Right ventricle myocardium superior (tissue), 1 donor: ENCODE measurements around the gene WDR75. TPM values are rescaled to one million over a fixed set of nuclear protein-coding genes. Genes with fewer than 3 reads are reported as not detected.
A peak's percentile ranks its signal among the peaks of the same experiment; 100 is the strongest.
"Not testable (repeated sequence)": the region's sequence is repeated elsewhere in the genome, so short reads cannot be mapped to it uniquely, and the experiment has no call there.

Experiments used
- ATAC-seq: fragments of 200-7000 bp; cut with Tn5 transposase; one replicate; pipeline ENCODE4 v1.9.1; 2020; ENCODE audit warnings: mild to moderate bottlenecking; ENCODE audit not compliant: poor library complexity
- DNase-seq: peaks from one replicate; pipeline ENCODE4 v3.0.0-alpha.2; 2020
- intact Hi-C: fragments of 100-400 bp; cut with DNase I; formaldehyde crosslinking; loops from one replicate; pipeline ENCODE4 v1.11.2; 2022
- total RNA-seq: library from RNA; stranded (reverse); fragmentation: NEBNext Ultra II Directional; extraction: Animal tissue kit (Norgen Biotek cat#: 25700); gene quantifications from one replicate; pipeline ENCODE4 v1.2.1, GENCODE V29; 2021
- donor health status: DM: no; HTN: yes; CAD: no; lungs with severe emphysema.

WDR75 gene
- total RNA-seq, 1 donor from 2014 or later = 15.0 TPM

- intact Hi-C loops, ATAC-seq, DNase-seq: not testable (repeated sequence)
These were observed 5.5 kb upstream of the WDR75 start for GRCh38 chr2:189435803-189436202.

DNA sequence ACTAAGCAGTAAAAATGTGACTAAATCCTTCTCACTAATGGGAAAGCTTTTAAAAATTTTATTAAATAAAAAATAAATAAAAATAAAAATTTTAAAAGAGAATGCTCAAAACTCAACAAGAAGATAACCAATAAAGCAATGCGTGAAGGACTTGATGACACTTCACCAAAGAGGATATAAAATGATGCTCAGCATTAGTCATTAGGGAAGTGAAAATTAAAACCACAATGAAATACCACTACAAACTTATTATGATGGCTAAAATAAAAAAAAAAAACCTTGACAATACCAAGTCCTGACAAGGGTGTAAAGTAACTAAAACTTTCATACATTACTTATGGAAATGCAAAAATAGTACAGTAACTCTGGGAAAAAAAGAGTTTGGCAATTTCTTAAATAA lies 3.3 kb upstream of the WDR75 start:
- intact Hi-C loops = no loop called here
- ATAC-seq (no peak), DNase-seq (no peak)

GRCh38 chr2:189439342-189439741 lies 1.9 kb upstream of the WDR75 start:
- DNase-seq (no peak), ATAC-seq (no peak)
- intact Hi-C loops = no loop called here

DNA sequence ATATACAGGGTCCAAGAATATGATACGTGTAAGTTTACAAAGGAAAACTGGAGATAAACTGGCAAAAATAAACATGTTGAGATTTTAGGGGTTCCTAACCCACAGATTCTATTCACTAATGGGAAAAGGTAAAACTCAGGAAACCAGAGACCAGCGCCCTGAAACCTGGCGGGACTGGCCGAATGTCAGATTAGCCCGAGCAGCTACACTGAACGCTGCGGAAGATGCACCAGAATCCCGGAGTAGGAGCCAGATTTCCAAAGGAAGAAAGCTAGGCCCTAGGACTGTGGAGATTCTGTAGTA lies 679 bp upstream of the WDR75 start:
- ATAC-seq = peak; percentile 67
- intact Hi-C loops = no loop called here
- peak; percentile 46 for DNase-seq

DNA sequence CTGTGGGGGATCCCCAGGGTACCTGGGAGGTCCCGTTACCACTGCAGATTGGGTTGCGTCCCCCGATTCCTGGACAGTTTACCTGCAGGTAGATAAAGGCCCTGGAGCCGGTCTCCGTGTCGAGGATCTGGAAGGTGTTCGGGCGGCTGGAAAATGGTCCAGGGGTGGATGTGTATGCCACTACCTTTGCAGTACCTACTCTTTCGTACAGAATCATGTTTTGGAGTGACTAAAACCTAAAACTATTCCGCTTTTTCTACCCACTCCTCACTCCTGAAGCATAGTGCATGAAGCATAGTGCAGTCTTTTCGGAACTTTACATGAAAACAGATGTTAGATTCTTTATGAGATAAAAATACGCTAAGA lies 418 bp downstream of the WDR75 start:
- intact Hi-C loops = no loop called here
- ATAC-seq = peak; percentile 5

GRCh38 chr2:189442468-189442867 lies 1.2 kb downstream of the WDR75 start:
- intact Hi-C loops = no loop called here
- ATAC-seq = no peak
- DNase-seq = no peak

More for the DNA sequence above, 418 bp downstream of the WDR75 start:
- DNase-seq = no peak

- intact Hi-C loops = no loop called here
- no peak for DNase-seq
- no peak for ATAC-seq
These were observed 3.0 kb downstream of the WDR75 start for GRCh38 chr2:189444322-189444721.

GRCh38 chr2:189446780-189447179 lies 5.5 kb downstream of the WDR75 start:
- no peak for ATAC-seq
- intact Hi-C loops = no loop called here
- DNase-seq = no peak

GRCh38 chr2:189454009-189454408 lies 12.7 kb downstream of the WDR75 start:
- DNase-seq (no peak), ATAC-seq (peak; percentile 69)
- intact Hi-C loops = no loop called here

DNA sequence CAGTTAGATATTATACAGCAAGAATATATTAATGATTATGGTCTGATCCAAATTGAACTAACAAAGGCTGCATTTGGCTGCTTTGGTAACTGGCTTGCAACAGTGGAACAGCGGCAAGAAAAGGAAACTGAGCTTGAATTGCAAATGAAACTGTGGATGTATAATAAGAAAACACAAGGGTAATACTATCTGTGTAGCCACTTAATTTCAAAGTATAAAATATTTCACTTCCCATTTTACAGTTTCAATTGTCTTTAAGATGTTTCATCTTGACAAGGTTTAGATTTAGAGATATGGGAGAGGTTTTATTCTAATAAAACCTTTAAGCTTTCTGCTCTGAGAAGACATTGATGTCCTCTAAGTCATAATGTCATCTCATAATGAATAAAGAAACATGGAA lies 23.8 kb downstream of the WDR75 start:
- intact Hi-C loops = loop anchor here (2.0 to 10.0 kb wide), 2 partner anchors 110 to 168 kb away; no protein-coding TSS in a partner anchor

GRCh38 chr2:189465478-189465877 lies 24.2 kb downstream of the WDR75 start:
- ATAC-seq = peak; percentile 21
- intact Hi-C loops = loop anchor here (2.0 to 10.0 kb wide), 2 partner anchors 109 to 167 kb away; no protein-coding TSS in a partner anchor
- no peak for DNase-seq

More for the DNA sequence above, 23.8 kb downstream of the WDR75 start:
- no peak for DNase-seq
- no peak for ATAC-seq

DNA sequence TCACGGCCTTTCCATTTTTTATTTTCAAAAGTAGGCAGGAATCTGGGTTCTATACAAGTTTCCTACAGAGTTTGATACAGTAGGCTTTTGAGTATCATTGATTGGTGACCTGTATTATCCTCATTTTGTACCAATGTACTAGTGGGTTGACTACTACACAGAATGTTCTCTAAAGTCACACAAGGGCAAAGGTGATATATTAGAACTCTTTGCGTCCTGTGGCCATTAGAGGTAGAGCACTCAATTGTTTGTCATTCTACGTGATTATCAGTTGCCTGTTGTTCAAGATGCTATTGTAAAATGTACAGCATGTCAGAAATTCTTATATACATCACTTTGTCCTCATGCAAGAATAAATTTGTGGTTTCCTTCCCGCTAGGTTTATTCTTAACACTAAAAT lies 24.8 kb downstream of the WDR75 start:
- intact Hi-C loops = loop anchor here (10.0 kb wide), 1 partner anchor 109 kb away; no protein-coding TSS in a partner anchor
- DNase-seq = no peak
- ATAC-seq = no peak

GRCh38 chr2:189466656-189467055 lies 25.4 kb downstream of the WDR75 start:
- intact Hi-C loops = loop anchor here (10.0 kb wide), 1 partner anchor 108 kb away; no protein-coding TSS in a partner anchor
- ATAC-seq (peak; percentile 77), DNase-seq (no peak)

- ATAC-seq (peak; percentile 33), DNase-seq (no peak)
- intact Hi-C loops = loop anchor here (10.0 kb wide), 1 partner anchor 108 kb away; no protein-coding TSS in a partner anchor
These were observed 25.9 kb downstream of the WDR75 start for GRCh38 chr2:189467160-189467559.

DNA sequence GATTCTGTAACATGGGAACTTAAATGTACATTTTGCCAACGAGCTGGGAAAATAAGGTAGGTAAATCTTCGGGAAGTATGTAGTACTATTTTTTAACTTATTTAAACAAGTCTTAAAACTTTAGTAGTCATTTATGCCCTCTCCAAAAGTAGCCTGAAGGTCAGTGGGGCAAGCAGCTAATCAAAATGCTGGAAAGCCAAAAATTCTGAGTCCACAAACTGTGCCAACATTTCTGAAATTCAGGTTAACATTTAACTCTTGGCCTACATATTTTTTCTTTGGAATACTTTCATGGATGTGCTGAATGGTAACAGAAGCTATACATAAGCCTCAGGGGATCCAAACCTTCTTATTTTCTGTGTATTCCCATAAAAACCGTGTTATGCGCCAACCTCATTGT lies 26.3 kb downstream of the WDR75 start:
- ATAC-seq (no peak), DNase-seq (no peak)
- intact Hi-C loops = loop anchor here (10.0 kb wide), 1 partner anchor 107 kb away; no protein-coding TSS in a partner anchor

- ATAC-seq (no peak), DNase-seq (no peak)
- intact Hi-C loops = no loop called here
These were observed 33.3 kb downstream of the WDR75 start for GRCh38 chr2:189474526-189474925.

- ATAC-seq (no peak), DNase-seq (no peak)
- intact Hi-C loops = no loop called here
These were observed 36.5 kb downstream of the WDR75 start for GRCh38 chr2:189477756-189478155.

- ATAC-seq, DNase-seq, intact Hi-C loops: not testable (repeated sequence)
These were observed 37.0 kb downstream of the WDR75 start for GRCh38 chr2:189478289-189478688.

GRCh38 chr2:189481071-189481470 lies 39.8 kb downstream of the WDR75 start:
- ATAC-seq (no peak), DNase-seq (no peak)
- intact Hi-C loops = no loop called here

DNA sequence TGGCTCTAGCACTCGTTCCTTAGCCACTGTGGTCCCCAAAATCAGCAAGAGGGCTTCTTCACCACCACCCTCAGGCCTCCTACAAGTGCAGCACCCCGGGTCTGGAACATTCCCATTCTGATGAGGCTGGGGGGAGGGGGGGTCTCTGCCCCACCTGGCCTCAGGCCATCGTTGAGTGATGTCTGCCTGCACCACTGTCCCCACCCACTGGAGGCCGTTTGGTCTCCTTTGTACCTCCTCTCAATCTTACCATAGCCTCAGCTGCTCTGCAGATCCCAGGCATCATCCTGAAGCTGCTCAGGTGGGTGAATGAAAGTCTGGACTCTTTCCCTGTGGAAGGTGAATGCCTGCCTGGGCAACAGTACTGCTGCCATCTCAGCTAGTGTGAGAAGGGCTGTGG lies 42.3 kb downstream of the WDR75 start:
- no peak for DNase-seq
- no peak for ATAC-seq
- intact Hi-C loops = no loop called here
